ENCODE measurements around the gene INPP5F. TPM values are rescaled to one million over a fixed set of nuclear protein-coding genes. Genes with fewer than 3 reads are reported as not detected.

The INPP5F gene
- total RNA-seq (10 to 100 TPM; 15.4 to 25.7 (median 20.3) TPM), polyA plus RNA-seq (1 to 10 TPM; 4.6 to 8.7 (median 4.9) TPM)
- long read RNA-seq, donor 1, full-length matches to known transcripts = 5 of 5 reads
- long read RNA-seq, donor 1, partial matches to known transcripts = 0 of 5 reads
- long read RNA-seq, donor 1, other reads (novel, unspliced or antisense) = 0 of 5 reads
- long read RNA-seq, donor 2, partial matches to known transcripts = 0 of 4 reads
- long read RNA-seq, donor 2, other reads (novel, unspliced or antisense) = 0 of 4 reads
- long read RNA-seq, donor 3, partial matches to known transcripts = 0 of 1 reads
- long read RNA-seq, donor 3, other reads (novel, unspliced or antisense) = 0 of 1 reads
- long read RNA-seq, donor 4 = 0 reads
- long read RNA-seq, donor 5, partial matches to known transcripts = 0 of 7 reads
- long read RNA-seq, donor 5, other reads (novel, unspliced or antisense) = 0 of 7 reads
- long read RNA-seq, donor 6, full-length matches to known transcripts = 16 of 16 reads
- long read RNA-seq, donor 6, partial matches to known transcripts = 0 of 16 reads
- long read RNA-seq, donor 6, other reads (novel, unspliced or antisense) = 0 of 16 reads
- long read RNA-seq, donor 7, partial matches to known transcripts = 17 of 27 reads
- long read RNA-seq, donor 7, other reads (novel, unspliced or antisense) = 6 of 27 reads
- long read RNA-seq, donor 8, partial matches to known transcripts = 0 of 2 reads
- long read RNA-seq, donor 8, other reads (novel, unspliced or antisense) = 0 of 2 reads
- long read RNA-seq, donor 9, partial matches to known transcripts = 19 of 23 reads
- long read RNA-seq, donor 9, other reads (novel, unspliced or antisense) = 0 of 23 reads
- long read RNA-seq, donor 10, partial matches to known transcripts = 0 of 1 reads
- long read RNA-seq, donor 10, other reads (novel, unspliced or antisense) = 0 of 1 reads

GRCh38 chr10:119725828-119726675 lies at the start of gene INPP5F:
Gene INPP5F, plus strand, starts transcription at chr10:119726050. Its CDS starts 213 bp downstream, at chr10:119726263.
- Histone ChIP-seq H3K4me1 (peaks cover 10 to 40% (median 25%) of the 10 kb centered on the region in 4 donors), H3K36me3 (no peaks in the 10 kb centered on the region), H3K4me3 (peak within 1 kb of the TSS; percentile 80 to 97 (median 94)), H3K27me3 (no peaks in the 10 kb centered on the region), H3K27ac (peak within 1 kb of the TSS; percentile 91 to 96 (median 93)), H3K9me3 (no peaks in the 10 kb centered on the region)
- intact Hi-C loops (cut with DNase I; ENCODE audit: low total_unique reads) = no loop called here
- 0 to 2% (median 1%) methylated on average over 23 to 95 of the region's 95 CpGs for WGBS, 5 donors
- DNase-seq = peak; percentile 99
- TF ChIP-seq EP300 (IDR thresholded peaks at IDR 0.05) (no peak), POLR2AphosphoS5 (IDR thresholded peaks at IDR 0.05) (peak in 1 of 3 donors; percentile 21), POLR2A (IDR thresholded peaks at IDR 0.05) (no peak), CTCF (IDR thresholded peaks at IDR 0.05) (peak in 3 of 7 experiments; percentile 7 to 36 (median 13))

GRCh38 chr10:119677126-119677525 lies 48.7 kb upstream of the INPP5F start:
- Histone ChIP-seq H3K4me3 (no peak overlapping the region), H3K4me1 (peaks cover 4 to 38% (median 13%) of the 10 kb centered on the region in 4 donors), H3K36me3 (peaks cover 45 to 62% (median 60%) of the 10 kb centered on the region in 4 donors), H3K9me3 (no peaks in the 10 kb centered on the region), H3K27me3 (no peaks in the 10 kb centered on the region), H3K27ac (no peak overlapping the region)
- intact Hi-C loops (cut with DNase I; ENCODE audit: low total_unique reads) = no loop called here
- TF ChIP-seq CTCF (IDR thresholded peaks at IDR 0.05) = no peak
- TF ChIP-seq POLR2A (IDR thresholded peaks at IDR 0.05) = no peak
- no peak for TF ChIP-seq EP300 (IDR thresholded peaks at IDR 0.05)
- DNase-seq = no peak
- 90 to 95% (median 92%) methylated on average over 6 of the region's 6 CpGs for WGBS, 5 donors

- H3K27me3 ChIP-seq = no peaks in the 10 kb centered on the region
- no peak for DNase-seq
- intact Hi-C loops (cut with DNase I; ENCODE audit: low total_unique reads) = no loop called here
- no peaks in the 10 kb centered on the region for H3K9me3 ChIP-seq
- peaks cover 4 to 42% (median 13%) of the 10 kb centered on the region in 4 donors for H3K4me1 ChIP-seq
- 91 to 96% (median 92%) methylated on average over 13 of the region's 13 CpGs for WGBS, 5 donors
- no peak overlapping the region for H3K4me3 ChIP-seq
- H3K36me3 ChIP-seq = peaks cover 35 to 52% (median 50%) of the 10 kb centered on the region in 4 donors
- TF ChIP-seq EP300 (IDR thresholded peaks at IDR 0.05) (no peak), POLR2A (IDR thresholded peaks at IDR 0.05) (no peak), CTCF (IDR thresholded peaks at IDR 0.05) (no peak), POLR2AphosphoS5 (IDR thresholded peaks at IDR 0.05) (no peak)
- peak overlapping the region in 3 of 5 donors; percentile 55 to 75 (median 67) for H3K27ac ChIP-seq
These were observed 47.7 kb upstream of the INPP5F start for GRCh38 chr10:119677904-119678755.

All from stomach (tissue), 19 donors.